Measurements from ENCODE around the gene DNMT3A. TPM values are rescaled to one million over a fixed set of nuclear protein-coding genes. Genes with fewer than 3 reads are reported as not detected.

Gene DNMT3A
- total and polyA plus RNA-seq, 2 experiments from 2014 or later: 47.2 to 80.4 TPM

- TF ChIP-seq ZNF462 (CRISPR knock-in tag; IDR thresholded peaks at IDR 0.05) (no peak), ZNF331 (CRISPR knock-in tag; IDR thresholded peaks at IDR 0.05; ENCODE audit: low read depth) (no peak), CTCF (conservative IDR thresholded peaks at IDR 0.05; ENCODE audit: low read depth in 2 of 2) (no peak)
These were observed 114.9 kb downstream of the DNMT3A start (continued) for GRCh38 chr2:25226827-25227226.

GRCh38 chr2:25222477-25223121 lies 119.1 kb downstream of the DNMT3A start:
- peaks cover 2% of the 10 kb centered on the region for H3K4me1 ChIP-seq (ENCODE audit: insufficient read depth)
- H3K9me2 ChIP-seq (ENCODE audit: insufficient read depth): no peaks in the 10 kb centered on the region
- H3F3A ChIP-seq (replicated peaks; ENCODE audit: low read depth): 0 out of 2 replicates have a peak, but pooled peaks cover 4% of the 10 kb centered on the region
- Mint-ChIP-seq H3K27ac (no peak overlapping the region), H3K36me3 (ENCODE audit: low read depth) (no peaks in the 10 kb centered on the region), H3K4me3 (no peak overlapping the region), H3K4me1 (peaks cover 3% of the 10 kb centered on the region), H3K9me3 (no peaks in the 10 kb centered on the region; the same call in 2 of the 3 replicates), H3K27me3 (ENCODE audit: insufficient read depth, low read depth, poor library complexity) (peaks cover 4% of the 10 kb centered on the region)
- H4K20me1 ChIP-seq (replicated peaks; ENCODE audit: insufficient read depth): no peaks in the 10 kb centered on the region; the same call in 1 of the 2 replicates
- no peak overlapping the region for H3K4me2 ChIP-seq
- DNase-seq (ENCODE audit: low spot score) (no peak), ATAC-seq (no peak)
- no peaks in the 10 kb centered on the region for H3K27me3 ChIP-seq (ENCODE audit: insufficient read depth)
- no peak overlapping the region for H3K27ac ChIP-seq (ENCODE audit: low read depth)
- H3K4me3 ChIP-seq: no peak overlapping the region
- no peak for TF ChIP-seq JUNB (IDR thresholded peaks at IDR 0.05; ENCODE audit: unreplicated experiment)
- no peak for TF ChIP-seq EZH2 (IDR thresholded peaks at IDR 0.05; ENCODE audit: low read depth, unreplicated experiment)
- TF ChIP-seq CTCF (conservative IDR thresholded peaks at IDR 0.05; ENCODE audit: low read depth in 2 of 2): no peak
- no peak for TF ChIP-seq CREB1 (CRISPR knock-in tag; IDR thresholded peaks at IDR 0.05; ENCODE audit: low read depth)
- TF ChIP-seq STAT1 (IDR thresholded peaks at IDR 0.05; ENCODE audit: unreplicated experiment): no peak
- no peak for TF ChIP-seq POLR2AphosphoS5 (IDR thresholded peaks at IDR 0.05; ENCODE audit: low read depth)
- H3K36me3 ChIP-seq (ENCODE audit: insufficient read depth): no peaks in the 10 kb centered on the region
- H3K79me2 ChIP-seq (replicated peaks; ENCODE audit: insufficient read depth): no peaks in the 10 kb centered on the region
- H2AFZ ChIP-seq: peak overlapping the region; percentile 74; the same call in 1 of the 2 replicates

Data from GM23338 (cell line).